HG03039 (cell line): Measurements from ENCODE around the gene MAGED1.
"Not testable (repeated sequence)": the region's sequence is repeated elsewhere in the genome, so short reads cannot be mapped to it uniquely, and the experiment has no call there.

Experiments used
- ATAC-seq: cut with Tn5 transposase; IDR thresholded peaks from one replicate; pipeline ENCODE4 v1.9.1; 2021; ENCODE audit warnings: mild to moderate bottlenecking, moderate library complexity; ENCODE audit not compliant: unreplicated experiment

MAGED1 gene

DNA sequence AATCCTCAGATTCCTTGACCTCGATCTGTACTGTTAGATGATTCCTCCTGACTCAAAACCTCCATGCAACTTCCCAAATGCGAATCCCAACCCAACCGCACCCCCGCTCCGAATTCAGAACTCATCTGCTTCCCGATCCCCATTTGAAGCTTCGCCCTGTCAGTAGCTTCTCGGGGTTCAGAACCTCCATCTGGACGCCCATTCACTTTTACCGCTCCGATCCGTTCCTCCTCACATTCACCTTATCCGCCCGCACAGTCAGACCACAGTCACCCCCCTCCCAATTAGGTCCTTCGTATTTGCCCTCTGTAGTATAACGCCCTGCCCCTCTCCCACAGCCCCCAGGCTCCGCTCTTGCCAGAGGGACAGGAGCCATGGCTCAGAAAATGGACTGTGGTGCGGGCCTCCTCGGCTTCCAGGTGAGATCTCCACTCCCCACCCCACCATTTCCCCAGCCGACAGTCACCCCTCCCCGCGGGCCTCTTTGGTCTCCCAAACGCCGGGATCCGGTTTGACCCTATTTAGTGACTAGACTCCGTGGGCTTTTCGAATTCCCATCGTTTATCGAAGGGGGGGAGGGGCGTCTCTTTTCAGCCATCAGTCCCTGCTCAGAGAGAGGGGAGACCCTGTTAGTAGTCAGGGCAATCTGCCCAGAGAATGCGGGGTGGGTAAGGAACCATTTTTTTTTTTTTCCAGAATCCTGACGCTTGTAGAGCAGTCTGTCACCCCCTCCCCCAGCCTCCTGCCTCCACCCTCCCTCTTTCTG, 691 bp downstream of the MAGED1 start:
- ATAC-seq, result no peak

- peak; percentile 52 for ATAC-seq
Observed at GRCh38 chrX:51894697-51895336, 1.4 kb downstream of the MAGED1 start.

DNA sequence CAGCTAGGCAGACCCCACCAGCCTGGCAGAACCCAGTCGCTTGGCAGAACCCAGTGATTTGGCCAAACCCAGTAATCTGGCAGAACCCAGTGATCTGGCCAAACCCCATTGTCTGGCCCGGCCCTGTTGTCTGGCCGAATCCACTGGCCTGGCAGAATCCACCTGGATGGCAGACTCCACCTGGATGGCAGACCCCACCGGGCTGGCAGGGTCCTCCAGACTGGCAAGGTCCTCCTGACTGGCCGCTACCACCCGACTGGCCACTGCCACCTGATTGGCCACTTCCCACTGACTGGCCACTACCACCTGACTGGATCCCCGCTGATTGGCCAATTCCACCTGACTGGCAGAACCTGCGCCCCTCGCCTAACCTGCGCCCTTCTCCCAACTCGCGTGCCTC, 3.2 kb downstream of the MAGED1 start:
- no peak for ATAC-seq

DNA sequence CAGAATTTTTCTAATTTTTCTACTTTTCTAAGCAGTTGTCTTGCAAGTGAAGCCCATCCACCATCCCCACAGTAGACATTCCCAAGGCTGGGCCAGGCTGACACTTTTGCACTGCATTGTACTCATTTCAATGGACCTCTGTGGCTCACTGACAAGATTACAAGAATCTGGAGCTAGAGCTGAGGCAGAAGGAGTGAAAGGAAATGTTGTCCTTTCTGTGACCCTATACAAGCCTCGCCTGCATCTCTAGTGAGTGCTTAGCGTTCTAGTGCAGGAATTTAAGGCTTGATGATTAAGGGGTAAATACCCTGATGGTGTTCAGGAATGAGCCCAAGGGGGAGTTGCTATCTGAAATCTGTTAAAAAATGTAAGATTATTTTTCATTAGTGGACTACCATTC, 6.3 kb downstream of the MAGED1 start:
- ATAC-seq, result no peak

- ATAC-seq, result no peak
Observed at GRCh38 chrX:51902510-51903050, 9.2 kb downstream of the MAGED1 start.

DNA sequence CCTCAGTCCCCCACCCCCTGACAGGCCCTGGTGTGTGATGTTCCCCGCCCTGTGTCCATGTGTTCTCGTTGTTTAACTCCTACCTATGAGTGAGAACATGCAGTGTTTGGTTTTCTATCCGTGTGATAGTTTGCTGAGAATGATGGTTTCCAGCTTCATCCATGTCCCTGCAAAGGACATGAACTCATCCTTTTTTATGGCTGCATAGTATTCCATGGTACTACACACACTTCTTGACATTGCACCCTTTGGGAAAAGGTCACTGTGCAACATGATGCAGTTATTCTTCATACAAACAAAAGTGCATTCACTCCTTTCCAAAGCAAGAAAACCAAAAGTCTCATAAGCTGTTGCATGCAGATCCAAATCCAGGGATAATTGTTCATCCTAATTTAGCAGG, 11.7 kb downstream of the MAGED1 start:
- not testable (repeated sequence) for ATAC-seq

GRCh38 chrX:51905711-51906110, 12.3 kb downstream of the MAGED1 start:
- no peak for ATAC-seq

- ATAC-seq, result no peak
Observed at GRCh38 chrX:51917604-51918003, 24.2 kb downstream of the MAGED1 start.

GRCh38 chrX:51922561-51922960, 29.1 kb downstream of the MAGED1 start:
- no peak for ATAC-seq

DNA sequence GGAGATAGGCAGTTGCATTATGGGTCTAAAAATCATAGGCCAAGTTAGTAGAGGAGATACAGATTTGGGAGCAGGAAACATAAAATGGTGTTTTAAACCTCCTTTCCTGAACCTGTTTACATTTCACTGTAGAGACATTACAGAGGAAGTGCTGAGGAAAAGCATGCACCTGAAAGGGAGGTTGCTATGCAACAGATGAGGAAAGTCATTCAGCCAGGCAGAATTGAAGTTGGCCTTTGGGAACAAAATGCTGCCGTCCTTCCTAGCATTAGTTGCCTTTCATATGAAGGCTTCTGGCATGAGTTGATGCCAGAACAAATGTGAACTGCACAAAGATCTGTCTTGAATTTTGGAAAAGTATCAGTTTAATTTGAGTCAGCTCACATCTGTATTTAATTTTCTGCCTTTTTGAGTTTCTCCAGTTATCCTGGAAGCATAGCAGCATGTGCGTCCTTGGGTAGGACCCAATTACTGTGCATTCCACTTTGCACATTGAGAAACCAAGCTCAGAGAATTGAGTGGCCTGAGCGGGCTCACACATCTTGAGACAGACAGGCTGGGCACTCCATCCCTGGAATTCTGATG, 38.2 kb downstream of the MAGED1 start:
- ATAC-seq, result no peak
